ENCODE data around the gene ABTB2. TPM values are rescaled to one million over a fixed set of nuclear protein-coding genes. Genes with fewer than 3 reads are reported as not detected.
A peak's percentile ranks its signal among the peaks of the same experiment; 100 is the strongest.

ABTB2 gene
- total and polyA plus RNA-seq, 4 donors = 0.73 to 3.3 (median 2.7) TPM

- peak overlapping the region in 1 of 2 donors; percentile 50 for H3K9ac ChIP-seq (ENCODE audit: insufficient read depth in 1 of 2, low read length in 2 of 2)
- H3K36me3 ChIP-seq (ENCODE audit: control insufficient read depth in 4 of 4, insufficient read depth in 4 of 4, low read length in 4 of 4) = no peaks in the 10 kb centered on the region
- H3K4me1 ChIP-seq (ENCODE audit: control insufficient read depth in 5 of 5, insufficient read depth in 5 of 5, low read length in 5 of 5) = peaks cover 0 to 21% (median 12%) of the 10 kb centered on the region in 5 donors
- H3K9me3 ChIP-seq (ENCODE audit: control insufficient read depth in 4 of 4, insufficient read depth in 3 of 4, low read length in 3 of 4) = no peaks in the 10 kb centered on the region
- WGBS, 2 donors = 37 to 66% methylated on average over 11 of the region's 11 CpGs
- H3K27me3 ChIP-seq (ENCODE audit: control insufficient read depth in 3 of 3, insufficient read depth in 3 of 3, low read length in 2 of 3) = no peaks in the 10 kb centered on the region
- peak; percentile 89 for ATAC-seq (ENCODE audit: insufficient read depth, low FRiP score)
- H3K4me3 ChIP-seq = no peak overlapping the region
- TF ChIP-seq CTCF (IDR thresholded peaks at IDR 0.05; ENCODE audit: control extremely low read depth, extremely low read depth) = no peak
- peak; percentile 92 to 96 (median 94) for DNase-seq
- H3K27ac ChIP-seq (ENCODE audit: low read depth in 1 of 2, low read length in 1 of 2) = peak overlapping the region in 1 of 2 donors; percentile 57
Measured at GRCh38 chr11:34274712-34275398, 83.0 kb downstream of the ABTB2 start.

GRCh38 chr11:34273099-34273498, 84.7 kb downstream of the ABTB2 start:
- DNase-seq = peak in 2 of 3 donors; percentile 50 to 51
- Histone ChIP-seq H3K9ac (ENCODE audit: insufficient read depth in 1 of 2, low read length in 2 of 2) (no peak overlapping the region), H3K4me1 (ENCODE audit: control insufficient read depth in 5 of 5, insufficient read depth in 5 of 5, low read length in 5 of 5) (peaks cover 0 to 34% (median 10%) of the 10 kb centered on the region in 5 donors), H3K27ac (ENCODE audit: low read depth in 1 of 2, low read length in 1 of 2) (no peak overlapping the region), H3K36me3 (ENCODE audit: control insufficient read depth in 4 of 4, insufficient read depth in 4 of 4, low read length in 4 of 4) (no peaks in the 10 kb centered on the region), H3K27me3 (ENCODE audit: control insufficient read depth in 3 of 3, insufficient read depth in 3 of 3, low read length in 2 of 3) (no peaks in the 10 kb centered on the region), H3K9me3 (ENCODE audit: control insufficient read depth in 4 of 4, insufficient read depth in 3 of 4, low read length in 3 of 4) (no peaks in the 10 kb centered on the region), H3K4me3 (no peak overlapping the region)
- 91 to 97% methylated on average over 5 of the region's 5 CpGs for WGBS, 2 donors
- ATAC-seq (ENCODE audit: insufficient read depth, low FRiP score) = no peak
- TF ChIP-seq CTCF (IDR thresholded peaks at IDR 0.05; ENCODE audit: control extremely low read depth, extremely low read depth) = no peak

GRCh38 chr11:34271727-34272126, 86.1 kb downstream of the ABTB2 start:
- DNase-seq (no peak), ATAC-seq (ENCODE audit: insufficient read depth, low FRiP score) (no peak)
- Histone ChIP-seq H3K4me3 (no peak overlapping the region), H3K9me3 (ENCODE audit: control insufficient read depth in 4 of 4, insufficient read depth in 3 of 4, low read length in 3 of 4) (no peaks in the 10 kb centered on the region), H3K27ac (ENCODE audit: low read depth in 1 of 2, low read length in 1 of 2) (no peak overlapping the region), H3K36me3 (ENCODE audit: control insufficient read depth in 4 of 4, insufficient read depth in 4 of 4, low read length in 4 of 4) (no peaks in the 10 kb centered on the region), H3K4me1 (ENCODE audit: control insufficient read depth in 5 of 5, insufficient read depth in 5 of 5, low read length in 5 of 5) (peaks cover 0 to 41% (median 10%) of the 10 kb centered on the region in 5 donors), H3K9ac (ENCODE audit: insufficient read depth in 1 of 2, low read length in 2 of 2) (no peak overlapping the region), H3K27me3 (ENCODE audit: control insufficient read depth in 3 of 3, insufficient read depth in 3 of 3, low read length in 2 of 3) (no peaks in the 10 kb centered on the region)
- no peak for TF ChIP-seq CTCF (IDR thresholded peaks at IDR 0.05; ENCODE audit: control extremely low read depth, extremely low read depth)
